SK-N-SH (cell line): ENCODE data around the gene CSNK1E.

Source experiments
- CTCF ChIP-seq: fragments of 200-600 bp; sonication (generic); IDR thresholded peaks from 2 replicates; pipeline ENCODE4 v1.6.1; 2017; ENCODE audit warnings: antibody characterized with exemption, mild to moderate bottlenecking, moderate library complexity
- ELF1 ChIP-seq: IDR thresholded peaks from 2 replicates; pipeline ENCODE4 v1.4.0; 2012
- EP300 ChIP-seq, 2 experiments: IDR thresholded peaks; 2 replicates each; pipeline versions ENCODE4 v1.4.0 to v1.6.1; 2012; ENCODE audit warnings: borderline replicate concordance in 1 of 2, low read depth in 1 of 2, low read length in 1 of 2
- EZH2phosphoT487 ChIP-seq: fragments of 200-600 bp; sonication (generic); IDR thresholded peaks from 2 replicates; pipeline ENCODE4 v1.6.1; 2017; ENCODE audit warnings: low read depth, mixed run types, mild to moderate bottlenecking, antibody characterized with exemption, moderate library complexity, borderline replicate concordance
- FOXM1 ChIP-seq: IDR thresholded peaks from 2 replicates; pipeline ENCODE4 v1.4.0; 2012; ENCODE audit warnings: low read depth, mild to moderate bottlenecking
- GABPA ChIP-seq: IDR thresholded peaks from 2 replicates; pipeline ENCODE4 v1.4.0; 2012; ENCODE audit warnings: low read depth, mild to moderate bottlenecking
- IRF3 ChIP-seq: fragments of 150-350 bp; IDR thresholded peaks from 2 replicates; pipeline ENCODE4 v1.6.1; 2016; ENCODE audit warnings: mild to moderate bottlenecking, low read depth, low read length
- MAX ChIP-seq: IDR thresholded peaks from 2 replicates; pipeline ENCODE4 v1.4.0; 2012; ENCODE audit warnings: low read depth
- NFIC ChIP-seq: IDR thresholded peaks from 2 replicates; pipeline ENCODE4 v1.4.0; 2012; ENCODE audit warnings: borderline replicate concordance
- POLR2AphosphoS5 ChIP-seq: IDR thresholded peaks from 2 replicates; pipeline ENCODE4 v1.6.1; 2012; ENCODE audit warnings: low read depth, low read length
- SIN3A ChIP-seq: IDR thresholded peaks from 2 replicates; pipeline ENCODE4 v1.6.1; 2012; ENCODE audit warnings: low read depth, mild to moderate bottlenecking, low read length, moderate library complexity, borderline replicate concordance
- SMC3 ChIP-seq: IDR thresholded peaks from 2 replicates; pipeline ENCODE4 v1.6.1; 2012; ENCODE audit warnings: low read depth, low read length, improper control_type of control experiment
- USF2 ChIP-seq: fragments of 150-350 bp; IDR thresholded peaks from 2 replicates; pipeline ENCODE4 v1.6.1; 2017; ENCODE audit warnings: antibody characterized with exemption, low read length, low read depth, borderline replicate concordance

- no peak for TF ChIP-seq CTCF
- no peak for TF ChIP-seq IRF3
- TF ChIP-seq GABPA = no peak
- no peak for TF ChIP-seq USF2
- TF ChIP-seq SIN3A = no peak
- no peak for TF ChIP-seq EZH2phosphoT487
- no peak for TF ChIP-seq EP300 (IDR thresholded peaks at IDR 0.05; ENCODE audit: borderline replicate concordance in 1 of 2, low read depth in 1 of 2, low read length in 1 of 2)
- no peak for TF ChIP-seq NFIC
- no peak for TF ChIP-seq POLR2AphosphoS5
- TF ChIP-seq FOXM1 = no peak
- TF ChIP-seq ELF1 = no peak
- no peak for TF ChIP-seq MAX
- TF ChIP-seq SMC3 = no peak
Measured at GRCh38 chr22:38310518-38311322, 6.5 kb downstream of the CSNK1E start.
